GM10266 (cell line): ENCODE results near the gene PKP3.

Experiments used
- DNase-seq: peaks from one replicate; pipeline ENCODE4 v3.0.0; 2012; ENCODE audit errors: extremely low spot score
- TF ChIP-seq, protein P1 (sequence below): IDR thresholded peaks from 2 replicates; pipeline ENCODE4 v1.5.1; 2012; ENCODE audit warnings: mild to moderate bottlenecking, low read depth; ENCODE audit not compliant: control insufficient read depth, insufficient read depth; ENCODE audit errors: missing control alignments

The PKP3 gene

DNA sequence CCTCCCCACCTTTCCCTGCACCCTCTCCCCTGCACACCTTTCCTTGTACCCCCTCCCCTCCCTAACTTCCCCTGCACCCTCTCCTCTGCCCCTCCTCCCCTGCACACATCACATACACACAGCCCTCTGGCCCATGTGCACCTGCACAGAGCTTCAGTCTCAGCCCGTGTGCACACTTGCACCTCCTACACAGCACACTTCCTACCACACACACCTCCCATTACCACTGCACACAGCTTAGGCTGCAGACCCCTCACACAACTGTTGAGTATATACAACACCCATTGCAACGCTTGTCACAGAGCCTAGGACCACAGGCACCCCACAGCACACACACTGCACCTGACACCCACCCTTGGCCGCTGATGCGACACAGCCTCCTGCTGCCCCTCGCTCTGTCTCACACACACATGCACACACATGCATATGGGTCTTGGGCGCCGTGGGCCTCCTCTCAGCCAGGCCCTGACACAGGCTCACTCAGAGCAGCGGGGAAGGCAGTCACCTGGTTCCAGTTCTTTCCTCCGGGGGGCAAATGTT is 20.4 kb downstream of the PKP3 start:
- TF ChIP-seq, protein P1, sequence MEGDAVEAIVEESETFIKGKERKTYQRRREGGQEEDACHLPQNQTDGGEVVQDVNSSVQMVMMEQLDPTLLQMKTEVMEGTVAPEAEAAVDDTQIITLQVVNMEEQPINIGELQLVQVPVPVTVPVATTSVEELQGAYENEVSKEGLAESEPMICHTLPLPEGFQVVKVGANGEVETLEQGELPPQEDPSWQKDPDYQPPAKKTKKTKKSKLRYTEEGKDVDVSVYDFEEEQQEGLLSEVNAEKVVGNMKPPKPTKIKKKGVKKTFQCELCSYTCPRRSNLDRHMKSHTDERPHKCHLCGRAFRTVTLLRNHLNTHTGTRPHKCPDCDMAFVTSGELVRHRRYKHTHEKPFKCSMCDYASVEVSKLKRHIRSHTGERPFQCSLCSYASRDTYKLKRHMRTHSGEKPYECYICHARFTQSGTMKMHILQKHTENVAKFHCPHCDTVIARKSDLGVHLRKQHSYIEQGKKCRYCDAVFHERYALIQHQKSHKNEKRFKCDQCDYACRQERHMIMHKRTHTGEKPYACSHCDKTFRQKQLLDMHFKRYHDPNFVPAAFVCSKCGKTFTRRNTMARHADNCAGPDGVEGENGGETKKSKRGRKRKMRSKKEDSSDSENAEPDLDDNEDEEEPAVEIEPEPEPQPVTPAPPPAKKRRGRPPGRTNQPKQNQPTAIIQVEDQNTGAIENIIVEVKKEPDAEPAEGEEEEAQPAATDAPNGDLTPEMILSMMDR, result no peak
- DNase-seq, result no peak

- DNase-seq, result no peak
- TF ChIP-seq, protein P1, result no peak
Measured at GRCh38 chr11:415640-416041, 21.6 kb downstream of the PKP3 start.

DNA sequence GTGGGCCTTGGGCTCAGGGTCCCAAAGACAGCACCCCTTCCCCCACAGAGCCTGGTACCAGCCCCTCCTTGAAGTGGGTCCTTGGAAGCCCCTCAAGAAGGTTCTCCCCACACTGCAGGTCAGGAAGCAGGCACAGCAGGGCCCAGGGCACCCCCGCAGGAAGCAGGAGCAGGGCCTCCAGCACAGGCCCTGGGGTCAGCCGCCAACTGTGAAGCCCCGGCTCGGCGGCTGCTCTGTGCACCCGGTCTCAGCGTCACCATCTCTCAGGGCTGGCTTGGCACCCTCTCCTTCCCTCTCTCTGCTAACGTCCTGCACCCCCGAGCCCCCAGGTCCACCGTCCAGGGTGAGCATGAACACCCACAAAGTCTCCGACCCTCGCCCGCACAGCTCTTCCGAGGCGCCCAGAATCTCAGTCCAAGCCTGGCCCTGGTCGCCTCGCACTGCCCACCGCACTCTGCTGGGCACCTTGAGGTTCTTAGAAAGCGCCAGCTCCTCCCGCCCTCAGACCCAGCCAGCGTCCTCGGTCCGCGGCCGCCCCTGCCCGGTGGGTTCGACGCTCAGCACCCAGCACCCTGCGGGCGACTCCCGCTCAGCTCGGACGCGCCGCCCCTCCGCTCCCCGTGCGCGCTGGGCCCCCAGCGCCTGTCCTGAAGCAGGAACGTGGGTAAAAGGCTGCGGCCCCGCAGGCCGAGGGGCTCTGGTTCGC is 22.2 kb downstream of the PKP3 start:
- DNase-seq, result no peak
- TF ChIP-seq, protein P1, result no peak

DNA sequence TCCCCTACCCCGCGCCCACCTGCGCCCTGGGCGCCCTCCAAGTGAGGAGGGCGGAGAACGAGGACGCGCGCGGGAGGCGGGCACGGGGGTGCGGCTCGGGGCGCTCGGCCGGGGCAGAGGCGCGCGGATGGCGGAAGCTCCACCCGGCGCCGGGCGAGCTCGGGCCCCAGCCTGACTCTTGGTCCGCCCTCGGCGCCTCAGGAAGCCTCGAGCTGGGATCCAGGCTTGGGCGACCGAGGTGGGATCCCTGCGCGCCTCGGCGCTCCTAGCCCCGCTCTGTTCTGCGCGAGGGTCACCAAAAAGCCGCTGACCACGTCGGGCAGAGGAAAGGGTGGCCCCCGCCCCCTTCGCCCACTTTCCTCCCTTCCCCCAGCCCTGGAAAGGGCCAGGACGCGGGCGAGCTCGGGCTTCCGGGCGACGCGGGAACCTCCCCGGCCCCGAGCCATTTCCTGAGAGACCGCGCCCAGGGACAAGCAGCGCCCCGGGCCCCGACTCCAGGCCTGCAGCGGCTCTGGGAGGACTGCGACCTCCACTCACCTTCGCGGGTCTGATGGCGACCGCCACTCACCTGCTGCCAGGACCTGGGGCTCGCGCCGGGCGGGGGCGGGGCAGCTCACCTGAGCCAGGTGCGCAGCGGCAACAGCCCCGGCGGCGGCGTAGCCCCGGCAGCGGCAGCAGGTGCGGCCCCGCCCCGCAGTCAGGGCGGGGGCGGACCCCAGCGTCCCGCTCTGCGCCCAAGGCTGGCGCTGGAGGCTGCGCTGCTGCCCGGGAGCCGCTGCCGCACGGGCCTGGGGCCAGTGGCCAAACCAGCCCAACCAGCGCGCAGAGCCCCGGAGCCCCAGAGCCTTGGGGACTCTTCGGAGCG is 23.0 kb downstream of the PKP3 start:
- no peak for DNase-seq
- TF ChIP-seq, protein P1, result no peak

GRCh38 chr11:417652-418342 is 23.8 kb downstream of the PKP3 start:
- TF ChIP-seq, protein P1, result no peak
- DNase-seq, result no peak

DNA sequence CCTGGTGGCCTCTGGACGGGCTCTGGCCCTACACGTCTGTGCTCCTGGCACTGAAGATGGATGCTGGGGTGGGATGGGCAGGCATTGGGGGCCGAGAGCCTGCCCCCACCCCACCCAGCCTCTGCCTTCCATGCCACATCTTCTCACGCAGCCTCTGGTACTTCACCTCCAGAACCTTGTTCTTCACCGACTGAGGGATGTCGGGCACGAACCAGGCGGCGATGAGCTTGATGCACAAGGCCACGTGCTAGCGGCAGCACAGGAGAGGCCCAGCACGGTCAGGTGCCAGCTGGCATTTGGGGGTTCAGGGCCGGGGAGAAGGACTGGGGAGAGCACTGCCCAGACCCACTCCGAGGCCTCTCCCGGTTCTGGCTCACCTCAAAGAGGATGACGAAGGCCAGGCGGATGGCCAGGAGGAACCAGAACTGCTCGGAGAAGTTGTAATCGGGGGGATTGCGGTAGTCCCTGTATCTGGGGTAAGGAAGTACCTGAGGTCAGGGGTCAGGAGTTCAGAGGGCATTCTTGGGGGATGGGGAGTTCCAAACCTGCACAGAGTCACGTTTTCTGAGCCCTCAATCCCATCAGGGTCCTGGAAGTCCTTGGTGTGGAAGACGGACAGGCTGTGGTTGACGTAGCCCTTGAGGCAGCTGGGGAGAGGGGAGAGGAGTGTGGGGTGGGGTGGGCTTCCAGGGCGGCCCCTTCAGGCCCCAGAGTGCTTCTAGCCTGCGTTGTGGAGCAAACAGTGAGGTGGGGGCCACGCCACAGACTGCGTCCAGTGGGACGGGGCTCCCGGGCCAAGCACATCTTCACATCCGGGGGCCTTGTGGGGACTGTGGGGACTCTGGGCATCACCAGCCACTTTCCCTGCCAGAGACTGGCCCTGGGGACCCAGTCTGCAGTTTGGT is 24.6 kb downstream of the PKP3 start:
- TF ChIP-seq, protein P1, result no peak
- no peak for DNase-seq
